Measurements from ENCODE around the gene SF3B3.

- TF ChIP-seq CTCF (IDR thresholded peaks at IDR 0.05) (no peak), POLR2A (IDR thresholded peaks at IDR 0.05) (no peak)
Measured at GRCh38 chr16:70574595-70575271, 51.1 kb downstream of the SF3B3 start.

Measured in upper lobe of left lung (tissue), 4 donors.